Testis (tissue), 3 donors: Measurements from ENCODE around the gene MTSS2. TPM values are rescaled to one million over a fixed set of nuclear protein-coding genes. Genes with fewer than 3 reads are reported as not detected.
A peak's percentile ranks its signal among the peaks of the same experiment; 100 is the strongest.

Experiments used
- DNase-seq: peaks from one replicate; pipeline ENCODE4 v3.0.0-alpha.2; 2019
- H3K27ac ChIP-seq, 2 donors: fragments of 200-600 bp; sonication (generic); one replicate each; pipeline ENCODE4 v1.5.1; 2019
- H3K27me3 ChIP-seq: fragments of 200-600 bp; sonication (generic); one replicate; pipeline ENCODE4 v1.5.1; 2019
- H3K36me3 ChIP-seq: fragments of 200-600 bp; sonication (generic); one replicate; pipeline ENCODE4 v1.5.1; 2017; ENCODE audit warnings: low read depth; ENCODE audit errors: missing control alignments
- H3K4me1 ChIP-seq: fragments of 200-600 bp; sonication (generic); one replicate; pipeline ENCODE4 v1.5.1; 2019
- H3K4me3 ChIP-seq, 2 donors: fragments of 200-600 bp; sonication (generic); one replicate each; pipeline ENCODE4 v1.5.1; 2017 to 2019
- H3K9me3 ChIP-seq: fragments of 200-600 bp; sonication (generic); one replicate; pipeline ENCODE4 v1.5.1; 2017
- POLR2A ChIP-seq: fragments of 450-650 bp; IDR thresholded peaks from one replicate; pipeline ENCODE4 v1.6.1; 2017; ENCODE audit warnings: antibody characterized with exemption, mild to moderate bottlenecking, moderate library complexity
- WGBS, 2 donors: methylation state at CpG; one replicate each; pipeline ENCODE4 v1.1.5; 2018; 5-methylcytosine and 5-hydroxymethylcytosine counted together
- intact Hi-C: fragments of 100-400 bp; cut with DNase I; formaldehyde crosslinking; loops from one replicate; pipeline ENCODE4 v1.15.1; 2023; ENCODE audit warnings: low total_unique reads
- polyA plus RNA-seq: library from polyadenylated mRNA; stranded (reverse); fragments of 350-450 nt; fragmentation: Illumina TruSeq; extraction: RNeasy Lipid Tissue Mini Kit (QIAGEN cat#74804); gene quantifications from one replicate; pipeline ENCODE4 v1.2.3, GENCODE V29; 2014; ENCODE audit warnings: low read depth, low replicate concordance; ENCODE audit not compliant: insufficient read depth
- total RNA-seq, 2 donors: library from RNA; depleted of rRNA; stranded (reverse); fragments of >200 nt; gene quantifications; one replicate each; pipeline ENCODE4 v1.2.3, GENCODE V29; 2016
- TF ChIP-seq, protein P1 (sequence below), 3 experiments: fragments of 450-650 bp in 2 of 3; fragments of 200-600 bp in 1 of 3; sonication (generic) in 1 of 3; IDR thresholded peaks; one replicate each; pipeline ENCODE4 v1.5.1; 2016 to 2019; ENCODE audit warnings: antibody characterized with exemption in 3 of 3, mild to moderate bottlenecking in 2 of 3, moderate library complexity in 1 of 3

Gene MTSS2
- total and polyA plus RNA-seq, 3 donors from 2014 or later, result 24.6 to 28.7 (median 25.6) TPM

DNA sequence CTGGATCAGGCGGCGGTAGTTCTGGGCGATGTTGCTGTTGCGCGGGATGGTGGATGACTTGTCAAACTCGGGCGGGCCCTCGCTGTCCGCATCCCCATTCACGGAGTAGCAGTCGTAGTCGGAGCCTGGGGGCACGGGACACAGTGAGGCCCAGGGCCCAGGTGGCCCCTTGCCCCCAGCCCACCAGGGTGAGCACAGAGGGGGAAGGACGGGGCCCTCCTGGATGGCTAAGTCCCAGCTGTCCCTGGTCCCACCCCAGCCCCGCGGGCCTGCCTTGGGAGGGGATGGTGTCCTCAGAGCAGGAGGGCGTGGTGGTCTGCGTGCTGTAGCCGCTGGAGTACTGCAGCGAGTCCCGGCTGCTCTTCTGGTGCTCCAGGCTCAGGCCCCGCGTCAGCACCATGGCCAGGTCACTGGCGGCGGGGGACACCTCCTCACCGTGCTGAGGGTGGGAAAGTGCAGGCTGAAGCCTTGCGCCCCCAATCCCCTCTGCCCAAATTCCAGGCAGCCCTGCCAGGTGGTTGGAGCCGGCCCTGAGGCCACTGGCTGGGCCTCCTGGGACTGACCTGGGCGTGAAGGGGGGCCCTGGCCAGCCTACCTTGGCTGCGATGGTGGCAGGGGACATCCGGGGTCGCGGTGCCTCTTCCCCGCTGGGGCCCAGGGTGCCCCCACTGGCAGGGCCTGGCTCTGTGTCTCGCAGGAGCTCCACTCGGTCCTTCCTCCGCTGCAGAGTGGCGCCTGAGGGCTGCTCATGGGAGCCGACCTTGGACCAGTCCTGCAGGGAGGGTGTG is 21.3 kb downstream of the MTSS2 start:
- intact Hi-C loops, result no loop called here
- Histone ChIP-seq H3K9me3 (no peaks in the 10 kb centered on the region), H3K4me3 (no peak overlapping the region), H3K27me3 (no peaks in the 10 kb centered on the region), H3K27ac (no peak overlapping the region), H3K4me1 (peaks cover 10% of the 10 kb centered on the region), H3K36me3 (no peaks in the 10 kb centered on the region)
- WGBS, 2 donors, result 92 to 100% methylated on average over 4 to 39 of the region's 39 CpGs
- DNase-seq, result no peak
- TF ChIP-seq, protein P1, sequence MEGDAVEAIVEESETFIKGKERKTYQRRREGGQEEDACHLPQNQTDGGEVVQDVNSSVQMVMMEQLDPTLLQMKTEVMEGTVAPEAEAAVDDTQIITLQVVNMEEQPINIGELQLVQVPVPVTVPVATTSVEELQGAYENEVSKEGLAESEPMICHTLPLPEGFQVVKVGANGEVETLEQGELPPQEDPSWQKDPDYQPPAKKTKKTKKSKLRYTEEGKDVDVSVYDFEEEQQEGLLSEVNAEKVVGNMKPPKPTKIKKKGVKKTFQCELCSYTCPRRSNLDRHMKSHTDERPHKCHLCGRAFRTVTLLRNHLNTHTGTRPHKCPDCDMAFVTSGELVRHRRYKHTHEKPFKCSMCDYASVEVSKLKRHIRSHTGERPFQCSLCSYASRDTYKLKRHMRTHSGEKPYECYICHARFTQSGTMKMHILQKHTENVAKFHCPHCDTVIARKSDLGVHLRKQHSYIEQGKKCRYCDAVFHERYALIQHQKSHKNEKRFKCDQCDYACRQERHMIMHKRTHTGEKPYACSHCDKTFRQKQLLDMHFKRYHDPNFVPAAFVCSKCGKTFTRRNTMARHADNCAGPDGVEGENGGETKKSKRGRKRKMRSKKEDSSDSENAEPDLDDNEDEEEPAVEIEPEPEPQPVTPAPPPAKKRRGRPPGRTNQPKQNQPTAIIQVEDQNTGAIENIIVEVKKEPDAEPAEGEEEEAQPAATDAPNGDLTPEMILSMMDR (IDR thresholded peaks at IDR 0.05), result no peak
- TF ChIP-seq POLR2A, result no peak

DNA sequence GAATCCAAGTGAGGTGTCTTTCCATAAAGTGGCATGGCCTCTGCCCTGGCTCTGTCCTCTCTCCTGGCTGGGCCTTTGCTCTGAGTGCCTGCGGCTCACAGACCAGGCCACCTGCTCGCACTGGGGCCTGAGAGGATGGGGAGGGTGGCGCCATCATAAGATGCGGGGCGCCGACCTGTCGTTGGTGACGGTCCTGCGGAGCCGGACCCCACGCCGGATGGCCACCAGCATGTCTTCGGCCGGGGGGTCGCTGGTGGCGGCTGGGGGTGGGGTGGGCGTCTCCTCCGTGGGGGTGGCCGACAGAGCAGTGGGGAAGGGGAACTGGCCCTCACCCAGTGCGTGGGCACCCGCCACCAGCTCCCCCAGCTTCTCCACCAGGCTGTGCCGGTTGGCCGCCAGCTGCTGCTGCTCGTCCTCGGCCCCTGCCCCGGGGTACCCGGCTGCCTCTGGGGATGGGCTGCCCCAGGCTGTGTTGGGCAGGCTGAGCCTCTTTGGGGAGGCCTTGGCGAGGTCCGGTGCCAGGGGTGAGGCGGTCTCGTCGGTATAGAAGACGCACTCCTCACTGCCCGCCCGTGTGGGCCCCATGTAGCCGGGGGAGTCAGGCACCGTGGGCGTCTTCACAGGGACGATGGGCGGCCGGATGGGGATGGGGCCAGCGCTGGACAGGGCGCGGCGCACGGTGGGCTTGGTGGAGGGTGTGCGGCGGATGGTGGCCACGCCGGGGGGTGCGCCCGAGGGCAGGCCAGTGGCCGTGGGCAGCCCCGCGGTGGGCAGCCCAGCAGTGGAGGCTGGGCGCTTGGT is 22.1 kb downstream of the MTSS2 start:
- H3K36me3 ChIP-seq, result no peaks in the 10 kb centered on the region
- no peak overlapping the region for H3K27ac ChIP-seq

DNA sequence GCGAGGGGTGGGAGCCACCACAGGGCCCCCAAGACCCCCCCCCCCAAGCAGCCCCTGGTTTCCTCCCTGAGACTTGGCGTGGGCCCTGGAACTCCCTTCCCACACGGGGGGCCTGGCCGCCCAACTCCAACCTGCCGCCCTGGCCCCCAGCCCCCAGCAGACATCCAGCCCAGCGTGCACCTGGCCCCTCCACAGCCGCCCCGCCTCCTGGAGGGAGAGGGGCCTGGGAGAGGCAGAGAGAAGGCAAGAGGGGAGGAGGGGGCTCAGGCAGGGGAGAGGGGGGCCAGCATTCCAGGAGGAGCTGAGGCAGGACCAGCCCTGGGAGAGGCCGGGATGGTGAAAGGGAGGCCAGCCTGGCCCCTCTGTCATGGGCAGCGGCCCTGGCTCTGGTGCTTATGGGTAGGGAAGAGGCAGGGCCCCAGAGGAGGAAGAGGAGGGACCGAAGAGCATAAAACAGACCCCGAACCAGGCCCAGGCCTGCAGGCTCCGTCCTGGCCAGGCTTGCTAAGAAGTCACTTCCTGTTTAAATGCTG is 22.8 kb downstream of the MTSS2 start:
- no peaks in the 10 kb centered on the region for H3K9me3 ChIP-seq
- H3K4me3 ChIP-seq, result no peak overlapping the region
- no peaks in the 10 kb centered on the region for H3K27me3 ChIP-seq
- no peak for DNase-seq
- TF ChIP-seq POLR2A, result no peak
- TF ChIP-seq, protein P1 (IDR thresholded peaks at IDR 0.05), result no peak
- no peak overlapping the region for H3K27ac ChIP-seq
- 82 to 88% methylated on average over 4 to 13 of the region's 13 CpGs for WGBS, 2 donors
- peaks cover 10% of the 10 kb centered on the region for H3K4me1 ChIP-seq
- no peaks in the 10 kb centered on the region for H3K36me3 ChIP-seq
- intact Hi-C loops, result no loop called here

More for the DNA sequence above, 22.1 kb downstream of the MTSS2 start:
- Histone ChIP-seq H3K27me3 (no peaks in the 10 kb centered on the region), H3K4me3 (no peak overlapping the region), H3K9me3 (no peaks in the 10 kb centered on the region), H3K4me1 (peaks cover 10% of the 10 kb centered on the region)
- DNase-seq, result no peak
- intact Hi-C loops, result no loop called here
- TF ChIP-seq, protein P1 (IDR thresholded peaks at IDR 0.05), result no peak
- TF ChIP-seq POLR2A, result no peak
- WGBS, 2 donors, result 92 to 95% methylated on average over 7 to 56 of the region's 56 CpGs

DNA sequence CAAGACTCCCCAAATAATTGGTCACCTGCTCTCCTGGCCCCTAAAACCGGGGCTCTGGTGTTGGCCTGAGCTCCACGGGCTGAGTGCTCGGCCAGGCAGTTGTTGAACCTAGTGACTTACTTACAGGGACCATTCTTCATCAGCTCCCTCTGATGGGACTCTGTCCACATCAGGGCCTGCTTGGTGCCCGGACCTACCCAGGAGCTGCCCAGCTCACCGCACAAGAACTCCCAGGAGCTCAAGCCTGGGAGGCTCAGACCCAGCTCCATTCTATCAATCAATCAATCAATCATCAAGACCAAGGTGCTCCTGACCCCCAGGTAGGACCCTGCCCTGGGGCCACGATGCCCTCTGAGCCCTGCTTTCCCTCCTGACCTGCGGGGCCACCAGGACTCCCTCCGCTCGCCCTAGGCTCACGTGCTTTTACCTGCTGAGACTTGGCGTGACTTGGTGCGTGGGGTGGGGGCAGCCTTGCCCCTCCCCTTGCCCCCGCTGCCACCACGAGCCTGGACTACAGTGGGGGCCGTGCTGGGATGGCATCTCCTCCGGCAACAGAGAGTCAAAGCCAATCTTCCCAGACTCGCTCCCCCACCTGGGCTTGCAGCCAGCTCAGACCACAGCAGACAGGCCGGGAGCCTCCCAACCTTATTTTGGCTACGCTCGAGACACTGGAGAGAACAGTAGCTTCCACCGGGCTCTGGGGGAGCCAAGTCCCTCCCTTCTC is 23.8 kb downstream of the MTSS2 start:
- Histone ChIP-seq H3K9me3 (no peaks in the 10 kb centered on the region), H3K4me1 (peaks cover 10% of the 10 kb centered on the region), H3K27ac (no peak overlapping the region), H3K27me3 (no peaks in the 10 kb centered on the region), H3K36me3 (no peaks in the 10 kb centered on the region), H3K4me3 (no peak overlapping the region)
- WGBS, 2 donors, result 61 to 74% methylated on average over 13 to 21 of the region's 21 CpGs
- TF ChIP-seq, protein P1 (IDR thresholded peaks at IDR 0.05), result no peak
- no peak for TF ChIP-seq POLR2A
- intact Hi-C loops, result no loop called here
- peak; percentile 75 for DNase-seq
